WERI-Rb-1 (cell line): Measurements from ENCODE around the gene EXOSC5.

Source experiments
- DNase-seq: peaks from one replicate; pipeline ENCODE4 v3.0.0-alpha.2; 2020
- H3K27ac ChIP-seq: fragments of 250-450 bp; sonication (Bioruptor Pico); 2 replicates; pipeline ENCODE4 v1.5.1; 2020; ENCODE audit warnings: mild to moderate bottlenecking, moderate library complexity
- H3K27me3 ChIP-seq: fragments of 250-450 bp; sonication (Bioruptor Pico); 2 replicates; pipeline ENCODE4 v1.5.1; 2021; ENCODE audit warnings: mild to moderate bottlenecking, low read depth, moderate library complexity; ENCODE audit not compliant: insufficient read depth, severe bottlenecking
- H3K36me3 ChIP-seq: fragments of 250-450 bp; sonication (Bioruptor Pico); 2 replicates; pipeline ENCODE4 v1.5.1; 2020; ENCODE audit warnings: mild to moderate bottlenecking, moderate library complexity
- H3K4me3 ChIP-seq: 2 replicates; pipeline ENCODE4 v1.5.1; 2011; ENCODE audit warnings: low read depth, mild to moderate bottlenecking, control low read depth, low read length
- H3K9me3 ChIP-seq: fragments of 250-450 bp; sonication (Bioruptor Pico); 2 replicates; pipeline ENCODE4 v1.5.1; 2021; ENCODE audit warnings: mild to moderate bottlenecking, moderate library complexity; ENCODE audit not compliant: severe bottlenecking
- CTCF ChIP-seq: IDR thresholded peaks from 2 replicates; pipeline ENCODE4 v1.5.1; 2011; ENCODE audit warnings: low read depth, mild to moderate bottlenecking, control low read depth, inconsistent platforms, low read length

Gene EXOSC5

DNA sequence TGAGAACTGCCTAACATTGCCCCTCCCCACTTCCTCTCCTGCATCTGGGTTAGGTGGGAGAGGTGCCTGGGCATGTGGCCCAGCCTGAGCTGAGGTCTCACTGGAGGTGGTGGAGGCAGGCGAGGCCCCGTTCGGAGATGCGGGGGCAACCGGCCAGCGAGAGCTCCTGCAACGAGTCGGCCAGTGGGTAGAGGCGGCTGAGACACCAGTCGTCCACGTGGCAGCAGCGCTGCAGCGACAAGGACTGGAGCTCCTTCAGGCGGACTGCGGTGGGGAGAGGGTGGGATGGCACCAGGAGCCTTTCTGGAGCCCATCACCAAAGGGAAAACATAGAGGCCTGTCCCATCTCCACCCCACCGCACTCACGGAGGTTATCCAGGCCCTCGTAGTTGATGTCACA is 36.0 kb upstream of the EXOSC5 start:
- Histone ChIP-seq H3K4me3 (no peak overlapping the region), H3K27me3 (no peaks in the 10 kb centered on the region), H3K36me3 (peaks cover 21% of the 10 kb centered on the region), H3K9me3 (no peaks in the 10 kb centered on the region), H3K27ac (no peak overlapping the region)
- DNase-seq: no peak
- no peak for TF ChIP-seq CTCF

DNA sequence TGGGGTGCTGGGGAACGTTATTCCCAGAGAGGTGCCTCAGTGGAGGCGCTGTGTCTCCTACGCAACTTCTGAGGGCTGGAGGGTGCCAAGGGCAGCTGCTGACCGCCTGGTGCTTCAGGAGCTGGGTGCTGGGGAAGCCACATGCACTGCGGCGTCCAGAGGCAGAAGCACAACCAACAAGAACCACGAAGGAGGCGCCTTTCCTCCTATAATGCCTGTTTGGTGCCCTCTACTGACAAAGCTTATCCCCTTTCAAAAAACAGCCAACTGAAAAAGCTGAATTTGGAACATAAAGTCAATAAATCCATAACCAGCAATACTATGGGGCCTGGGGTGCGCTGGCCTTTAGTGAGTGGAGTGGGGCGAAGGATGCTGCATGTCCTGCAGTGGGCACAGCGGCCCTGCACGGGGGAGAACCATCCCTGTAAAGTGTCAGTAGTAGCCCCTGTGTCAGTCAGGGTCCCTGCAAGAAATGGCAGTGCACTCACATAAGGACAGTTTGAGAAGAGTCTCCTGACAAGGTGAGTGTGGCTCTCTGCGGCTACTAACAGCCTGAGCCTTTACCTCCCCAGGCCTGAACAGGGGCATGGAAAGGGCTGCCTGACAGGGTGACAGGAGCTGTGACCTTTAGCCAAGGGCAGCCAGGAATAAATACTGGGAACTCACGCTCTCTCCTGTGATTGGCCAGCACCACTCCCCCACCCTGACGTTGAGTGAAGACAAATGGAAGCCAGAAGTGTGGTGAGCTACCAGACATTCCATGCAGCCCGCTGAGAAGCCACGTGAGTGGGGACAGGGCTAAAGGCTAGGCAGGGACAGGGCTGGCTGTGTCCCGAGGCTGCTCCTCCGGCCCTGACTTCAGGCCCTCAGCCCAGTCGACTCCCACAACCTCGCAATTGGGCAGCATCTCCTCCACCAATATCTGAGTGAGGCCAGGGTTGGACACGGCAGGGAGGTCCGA is 34.5 kb upstream of the EXOSC5 start:
- no peaks in the 10 kb centered on the region for H3K9me3 ChIP-seq
- H3K4me3 ChIP-seq: no peak overlapping the region
- H3K27ac ChIP-seq: no peak overlapping the region
- peaks cover 16% of the 10 kb centered on the region for H3K36me3 ChIP-seq
- DNase-seq: no peak
- peak; percentile 31; the same call in 1 of the 2 replicates for TF ChIP-seq CTCF
- H3K27me3 ChIP-seq: no peaks in the 10 kb centered on the region

- Histone ChIP-seq H3K4me3 (no peak overlapping the region), H3K36me3 (peaks cover 16% of the 10 kb centered on the region), H3K27me3 (no peaks in the 10 kb centered on the region), H3K27ac (no peak overlapping the region), H3K9me3 (no peaks in the 10 kb centered on the region)
- DNase-seq: no peak
- TF ChIP-seq CTCF: no peak
These were observed 33.8 kb upstream of the EXOSC5 start for GRCh38 chr19:41430922-41431321.

DNA sequence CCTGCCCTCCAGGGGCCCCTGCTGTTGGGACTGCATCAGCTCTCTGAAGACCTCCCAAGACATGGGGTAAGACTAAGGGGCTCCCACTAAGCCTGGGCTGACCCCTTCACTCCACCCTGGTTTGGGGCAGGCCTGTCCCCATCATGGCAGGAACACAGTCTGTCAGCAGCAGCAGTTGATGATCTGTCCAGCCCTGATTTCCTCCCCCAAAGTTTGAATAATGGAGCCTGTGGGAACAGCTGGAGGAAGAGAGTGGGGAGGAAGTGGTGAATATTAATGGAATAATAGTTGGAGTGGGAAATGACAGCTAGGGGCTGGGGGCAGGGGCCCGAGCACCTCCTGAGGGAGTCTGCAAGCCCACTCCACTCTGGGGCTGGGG is 31.3 kb upstream of the EXOSC5 start:
- Histone ChIP-seq H3K36me3 (peaks cover 26% of the 10 kb centered on the region), H3K4me3 (no peak overlapping the region), H3K27me3 (no peaks in the 10 kb centered on the region), H3K9me3 (no peaks in the 10 kb centered on the region), H3K27ac (peak overlapping the region; percentile 63; the same call in 1 of the 2 replicates)
- no peak for DNase-seq
- no peak for TF ChIP-seq CTCF

GRCh38 chr19:41427647-41428480 is 30.7 kb upstream of the EXOSC5 start:
- H3K27me3 ChIP-seq: no peaks in the 10 kb centered on the region
- no peaks in the 10 kb centered on the region for H3K9me3 ChIP-seq
- peaks cover 25% of the 10 kb centered on the region for H3K36me3 ChIP-seq
- DNase-seq: no peak
- no peak for TF ChIP-seq CTCF
- H3K4me3 ChIP-seq: peak overlapping the region; percentile 25
- peak overlapping the region; percentile 63 for H3K27ac ChIP-seq
